Measurements from ENCODE around the gene TNNT3.
"Not testable (repeated sequence)": the region's sequence is repeated elsewhere in the genome, so short reads cannot be mapped to it uniquely, and the experiment has no call there.

TNNT3 gene

GRCh38 chr11:1919391-1920127 is at the start of gene TNNT3:
TSS of gene TNNT3 (plus strand) at chr11:1919703. CDS start at chr11:1922875, 3,172 bp downstream.
- no peak for DNase-seq

- DNase-seq: no peak
These were observed 49.2 kb upstream of the TNNT3 start for GRCh38 chr11:1870326-1870696.

GRCh38 chr11:1870721-1871466 is 48.6 kb upstream of the TNNT3 start:
- no peak for DNase-seq

GRCh38 chr11:1871531-1871930 is 48.0 kb upstream of the TNNT3 start:
- DNase-seq: no peak

GRCh38 chr11:1872267-1872985 is 47.1 kb upstream of the TNNT3 start:
- DNase-seq: no peak

- DNase-seq: no peak
These were observed 46.3 kb upstream of the TNNT3 start for GRCh38 chr11:1873048-1873812.

- DNase-seq: not testable (repeated sequence)
These were observed 45.7 kb upstream of the TNNT3 start for GRCh38 chr11:1873813-1874150.

- DNase-seq: not testable (repeated sequence)
These were observed 44.9 kb upstream of the TNNT3 start for GRCh38 chr11:1874441-1875092.

GRCh38 chr11:1875093-1875850 is 44.2 kb upstream of the TNNT3 start:
- no peak for DNase-seq

GRCh38 chr11:1875851-1876301 is 43.6 kb upstream of the TNNT3 start:
- DNase-seq: not testable (repeated sequence)

- DNase-seq: no peak
These were observed 43.0 kb upstream of the TNNT3 start for GRCh38 chr11:1876361-1877063.

- DNase-seq: no peak
These were observed 42.0 kb upstream of the TNNT3 start for GRCh38 chr11:1877211-1878136.

- no peak for DNase-seq
These were observed 41.1 kb upstream of the TNNT3 start for GRCh38 chr11:1878137-1879031.

- DNase-seq: no peak
These were observed 40.1 kb upstream of the TNNT3 start for GRCh38 chr11:1879342-1879940.

- DNase-seq: no peak
These were observed 39.4 kb upstream of the TNNT3 start for GRCh38 chr11:1879941-1880720.

- DNase-seq: no peak
These were observed 38.6 kb upstream of the TNNT3 start for GRCh38 chr11:1880746-1881441.
